ENCODE data around the gene RS1.

RS1 gene

GRCh38 chrX:18613930-18614639 is 57.8 kb downstream of the RS1 start:
- in situ Hi-C loops (cut with HindIII; ENCODE audit: low sequenced_read_pairs), result no loop called here

GRCh38 chrX:18607966-18608365 is 63.9 kb downstream of the RS1 start:
- in situ Hi-C loops (cut with HindIII; ENCODE audit: low sequenced_read_pairs), result no loop called here

- in situ Hi-C loops (cut with HindIII; ENCODE audit: low sequenced_read_pairs), result no loop called here
Observed at GRCh38 chrX:18598413-18598812, 73.5 kb downstream of the RS1 start.

- in situ Hi-C loops (cut with HindIII; ENCODE audit: low sequenced_read_pairs), result no loop called here
Observed at GRCh38 chrX:18596096-18596495, 75.8 kb downstream of the RS1 start.

- in situ Hi-C loops (cut with HindIII; ENCODE audit: low sequenced_read_pairs), result no loop called here
Observed at GRCh38 chrX:18594079-18594478, 77.8 kb downstream of the RS1 start.

GRCh38 chrX:18591834-18592233 is 80.1 kb downstream of the RS1 start:
- in situ Hi-C loops (cut with HindIII; ENCODE audit: low sequenced_read_pairs), result no loop called here
